ENCODE results near the gene NXF2B. TPM values are rescaled to one million over a fixed set of nuclear protein-coding genes. Genes with fewer than 3 reads are reported as not detected.
A peak's percentile ranks its signal among the peaks of the same experiment; 100 is the strongest.

Gene NXF2B
- total and polyA plus RNA-seq, 10 of the 15 experiments (the other 5 are each of a cell fraction or from before 2014, with no cell fraction given) = not detected

DNA sequence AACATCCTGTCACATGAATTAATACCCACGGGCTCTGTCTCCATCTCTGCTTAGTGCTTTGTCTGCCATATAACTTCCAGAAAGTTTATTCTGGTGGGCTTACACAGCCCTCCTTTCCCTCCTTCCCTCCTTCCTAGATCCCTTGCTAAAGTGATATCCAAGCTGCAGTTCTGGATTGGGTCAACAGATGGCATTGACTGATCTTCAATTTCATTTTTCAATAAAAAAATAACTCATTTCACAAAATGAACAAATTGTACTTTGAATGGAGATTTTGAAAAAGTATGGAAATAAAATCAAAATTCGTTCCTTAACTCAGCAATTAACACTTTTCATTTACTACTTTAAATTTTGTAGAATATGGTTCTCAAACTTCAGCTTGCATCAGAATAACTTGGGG is 97.9 kb downstream of the NXF2B start (continued):
- TF ChIP-seq USF2 (IDR thresholded peaks at IDR 0.05; ENCODE audit: borderline replicate concordance, low read depth, low read length) (no peak), ZZZ3 (IDR thresholded peaks at IDR 0.05; ENCODE audit: control insufficient read depth, insufficient read length, low read depth) (no peak)

- WGBS (ENCODE audit: insufficient coverage, insufficient replicate concordance, low lambda C conversion rate, missing lambda C conversion rate) = 37% methylated on average over 17 of the region's 19 CpGs
- H3K79me2 ChIP-seq (ENCODE audit: control insufficient read depth, insufficient read depth, low read length) = no peaks in the 10 kb centered on the region
- no peak overlapping the region for H3K27ac ChIP-seq (ENCODE audit: control insufficient read depth, insufficient read depth)
- in situ Hi-C loops (cut with MboI) (no loop called here), intact Hi-C loops (cut with micrococcal nuclease; ENCODE audit: unreplicated experiment) (no loop called here)
- no peaks in the 10 kb centered on the region for H3K36me3 ChIP-seq (ENCODE audit: control insufficient read depth in 2 of 2, insufficient read depth in 2 of 2, low read length in 1 of 2)
- H2AFZ ChIP-seq (ENCODE audit: control insufficient read depth, low read depth, low read length) = no peak overlapping the region
- no peaks in the 10 kb centered on the region for H3K4me1 ChIP-seq (ENCODE audit: control insufficient read depth, insufficient read depth, low read length)
- DNase-seq (ENCODE audit: low read depth, low spot score) (no peak), FAIRE-seq (no peak), ATAC-seq (peak; percentile 47)
- H3K27me3 ChIP-seq (replicated peaks in 1 of 2; ENCODE audit: control insufficient read depth in 2 of 2, insufficient read depth in 2 of 2, low read length in 1 of 2) = no peaks in the 10 kb centered on the region
- CTCF ChIA-PET = no interaction called here
- no peak overlapping the region for H3K9ac ChIP-seq (ENCODE audit: control insufficient read depth, insufficient read depth, low read length)
- no TSS peak for BruUV-seq (replicated peaks)
- no peaks in the 10 kb centered on the region for H4K20me1 ChIP-seq (ENCODE audit: control insufficient read depth, insufficient read depth)
- SMC1A ChIA-PET (ENCODE audit: uncharacterized antibody, unreplicated experiment) = no interaction called here
- H3K4me2 ChIP-seq (ENCODE audit: control insufficient read depth, insufficient read depth) = no peak overlapping the region
- no peaks in the 10 kb centered on the region for H3K9me3 ChIP-seq (replicated peaks; ENCODE audit: control insufficient read depth, insufficient read depth, low read length)
- TF ChIP-seq DPF2 (IDR thresholded peaks at IDR 0.05) = no peak
- no peak for TF ChIP-seq IKZF1 (conservative IDR thresholded peaks at IDR 0.05)
- TF ChIP-seq PAX8 (IDR thresholded peaks at IDR 0.05) = no peak
- TF ChIP-seq KDM1A (IDR thresholded peaks at IDR 0.05; ENCODE audit: borderline replicate concordance) = no peak
- TF ChIP-seq EP300 (IDR thresholded peaks at IDR 0.05; ENCODE audit: borderline replicate concordance in 1 of 2, control insufficient read depth in 1 of 2, low read depth in 2 of 2, low read length in 2 of 2) = no peak
- no peak for TF ChIP-seq CBX3 (IDR thresholded peaks at IDR 0.05; ENCODE audit: borderline replicate concordance, low read depth)
- TF ChIP-seq, protein P1, sequence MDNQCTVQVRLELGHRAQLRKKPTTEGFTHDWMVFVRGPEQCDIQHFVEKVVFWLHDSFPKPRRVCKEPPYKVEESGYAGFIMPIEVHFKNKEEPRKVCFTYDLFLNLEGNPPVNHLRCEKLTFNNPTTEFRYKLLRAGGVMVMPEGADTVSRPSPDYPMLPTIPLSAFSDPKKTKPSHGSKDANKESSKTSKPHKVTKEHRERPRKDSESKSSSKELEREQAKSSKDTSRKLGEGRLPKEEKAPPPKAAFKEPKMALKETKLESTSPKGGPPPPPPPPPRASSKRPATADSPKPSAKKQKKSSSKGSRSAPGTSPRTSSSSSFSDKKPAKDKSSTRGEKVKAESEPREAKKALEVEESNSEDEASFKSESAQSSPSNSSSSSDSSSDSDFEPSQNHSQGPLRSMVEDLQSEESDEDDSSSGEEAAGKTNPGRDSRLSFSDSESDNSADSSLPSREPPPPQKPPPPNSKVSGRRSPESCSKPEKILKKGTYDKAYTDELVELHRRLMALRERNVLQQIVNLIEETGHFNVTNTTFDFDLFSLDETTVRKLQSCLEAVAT (IDR thresholded peaks at IDR 0.05) = no peak
- TF ChIP-seq EED (IDR thresholded peaks at IDR 0.05; ENCODE audit: low read depth) = no peak
- no peak for TF ChIP-seq ETV6 (conservative IDR thresholded peaks at IDR 0.05 in 1 of 2, IDR thresholded peaks at IDR 0.05 in 1 of 2; ENCODE audit: borderline replicate concordance in 1 of 2, low read depth in 1 of 2)
- no peak for TF ChIP-seq BCL11A (IDR thresholded peaks at IDR 0.05; ENCODE audit: low read depth, low read length)
- H3K4me3 ChIP-seq = no peak overlapping the region
- RAD21 ChIA-PET (ENCODE audit: unreplicated experiment) = no interaction called here
- POLR2A ChIA-PET = no interaction called here
Observed at GRCh38 chrX:102339312-102340298, 100.2 kb downstream of the NXF2B start.
